Fibroblast of lung (primary cell): ENCODE results near the gene SP7.

Source experiments
- CTCF ChIP-seq, 2 donors: IDR thresholded peaks in 1 of 2; conservative IDR thresholded peaks in 1 of 2; 1 replicate in 1 of 2; 2 replicates in 1 of 2; pipeline ENCODE4 v1.5.1; 2011 to 2012; ENCODE audit warnings: low read length in 2 of 2, control low read depth in 1 of 2, inconsistent platforms in 1 of 2, low read depth in 1 of 2, mild to moderate bottlenecking in 1 of 2
- EZH2 ChIP-seq: IDR thresholded peaks from 2 replicates; pipeline ENCODE4 v1.5.1; 2012; ENCODE audit warnings: low read length, control low read depth, mild to moderate bottlenecking; ENCODE audit errors: missing control alignments

- TF ChIP-seq CTCF (conservative IDR thresholded peaks at IDR 0.05 in 1 of 2, IDR thresholded peaks at IDR 0.05 in 1 of 2; ENCODE audit: low read depth in 1 of 2, low read length in 2 of 2): no peak
- TF ChIP-seq EZH2: no peak
These were observed 45.5 kb downstream of the SP7 start for GRCh38 chr12:53290661-53291060.
